H7 (cell line): ENCODE results near the gene IPO9. TPM values are rescaled to one million over a fixed set of nuclear protein-coding genes. Genes with fewer than 3 reads are reported as not detected.
"Not testable (repeated sequence)": the region's sequence is repeated elsewhere in the genome, so short reads cannot be mapped to it uniquely, and the experiment has no call there.

Source experiments
- DNase-seq: peaks from one replicate; pipeline ENCODE4 v3.0.0; 2012
- H3K27me3 ChIP-seq: 2 replicates; pipeline ENCODE4 v1.6.0; 2011; ENCODE audit warnings: mild to moderate bottlenecking, low read length; ENCODE audit not compliant: control insufficient read depth, insufficient read depth
- H3K36me3 ChIP-seq: replicated peaks from 2 replicates; pipeline ENCODE4 v1.5.1; 2011; ENCODE audit warnings: low read length; ENCODE audit not compliant: control insufficient read depth, insufficient read depth
- H3K4me3 ChIP-seq: 2 replicates; pipeline ENCODE4 v1.5.1; 2011; ENCODE audit warnings: low read depth, mild to moderate bottlenecking, control low read depth, low read length, moderate library complexity; ENCODE audit not compliant: insufficient read depth
- total RNA-seq: library from RNA; depleted of rRNA; stranded (reverse); fragments of >200 nt; shearing (Covaris generic); gene quantifications from 2 replicates; pipeline ENCODE4 v1.2.3, GENCODE V29; 2014

IPO9 gene
- total RNA-seq, 1 experiment from 2014 or later: 57.6 TPM

DNA sequence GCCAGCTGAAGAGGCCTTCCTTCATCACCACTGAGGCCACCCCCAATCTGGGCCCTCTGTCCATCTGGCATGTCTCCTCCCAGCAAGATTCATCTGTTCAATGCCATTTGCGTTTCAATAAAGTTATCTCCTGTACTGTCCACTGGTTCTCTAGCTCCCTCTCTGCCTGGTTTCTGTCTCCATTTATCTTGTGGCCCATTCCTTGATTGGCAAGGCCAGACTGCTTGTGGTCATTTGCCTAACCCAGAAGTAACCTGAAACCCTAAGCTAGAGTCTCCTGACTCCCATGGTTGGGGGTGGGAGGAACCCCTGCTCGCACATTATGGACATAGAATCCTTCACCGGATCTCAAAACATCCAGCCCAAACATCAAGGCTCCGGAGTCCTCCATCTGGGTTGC is 2.1 kb upstream of the IPO9 start:
- H3K4me3 ChIP-seq: no peak overlapping the region
- H3K27me3 ChIP-seq: no peaks in the 10 kb centered on the region
- DNase-seq: peak; percentile 56
- H3K36me3 ChIP-seq: no peaks in the 10 kb centered on the region

DNA sequence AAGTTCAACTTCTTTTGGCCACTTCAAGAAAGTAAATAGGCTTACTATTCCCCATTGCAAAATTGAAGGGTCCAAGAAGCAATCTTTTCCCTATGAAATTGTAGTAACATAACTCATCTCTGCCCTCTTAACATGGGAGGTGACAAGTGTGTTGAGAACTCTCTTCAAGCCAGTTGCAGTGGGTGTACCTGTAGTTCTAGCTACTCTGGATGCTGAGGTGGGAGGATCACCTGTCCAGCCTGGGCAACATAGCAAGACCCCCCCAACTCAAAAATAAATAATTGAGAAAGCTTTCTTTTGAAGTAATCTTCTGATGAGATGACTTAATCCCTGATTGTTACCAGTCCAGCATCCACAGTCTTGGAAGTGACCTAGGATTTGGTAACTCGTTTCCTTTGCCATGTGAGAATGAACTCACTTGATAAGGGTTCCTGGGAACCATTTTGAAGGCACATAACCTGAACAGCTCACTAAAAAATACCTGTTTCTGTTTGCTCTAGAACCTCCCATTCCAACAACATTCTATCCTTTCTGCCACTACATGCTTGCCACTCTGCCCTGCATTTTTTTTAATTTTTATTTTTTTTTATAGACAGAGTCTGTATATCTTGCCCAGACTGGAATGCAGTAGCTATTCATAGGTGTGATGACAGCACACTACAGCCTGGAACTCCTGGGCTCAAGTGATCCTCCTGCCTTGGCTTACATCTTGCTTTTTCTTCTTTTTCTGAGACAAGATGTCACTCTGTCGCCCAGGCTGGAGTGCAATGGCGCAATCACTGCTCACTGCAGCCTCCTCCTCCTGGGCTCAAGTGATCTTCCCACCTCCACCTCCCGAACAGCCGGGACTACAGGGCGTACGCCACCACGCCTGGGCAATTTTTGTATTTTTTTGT is 1.4 kb upstream of the IPO9 start:
- Histone ChIP-seq H3K4me3 (no peak overlapping the region), H3K36me3 (no peaks in the 10 kb centered on the region), H3K27me3 (no peaks in the 10 kb centered on the region)
- no peak for DNase-seq

DNA sequence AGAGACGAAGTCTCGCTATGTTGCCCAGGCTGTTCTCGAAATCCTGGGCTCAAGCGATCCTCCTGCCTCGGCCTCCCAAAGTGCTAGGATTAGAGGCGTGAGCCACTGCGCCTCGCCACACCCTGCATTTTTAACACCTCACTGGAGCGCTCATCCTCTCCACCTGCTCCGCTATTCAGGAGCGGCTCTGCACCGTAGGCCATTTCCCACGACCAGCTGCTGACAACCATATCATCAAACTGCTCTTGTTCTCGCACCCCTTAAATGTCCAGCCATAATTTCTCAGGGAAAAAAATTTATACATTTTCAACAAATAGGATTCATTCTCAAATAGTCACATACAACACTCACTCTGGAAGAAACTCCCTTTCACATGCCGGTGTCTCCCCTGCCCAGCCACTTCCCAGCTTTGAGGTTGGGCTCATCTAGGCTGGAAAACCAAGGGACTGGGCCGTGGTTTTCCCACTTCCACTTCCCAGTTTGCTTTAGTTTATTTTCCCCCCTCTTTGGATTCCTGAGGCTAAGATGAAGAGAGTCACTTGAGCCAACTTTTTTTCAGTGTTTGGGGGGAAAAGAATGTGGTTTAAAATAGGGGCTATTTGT is 639 bp upstream of the IPO9 start:
- no peak for DNase-seq
- Histone ChIP-seq H3K4me3 (no peak overlapping the region), H3K36me3 (no peaks in the 10 kb centered on the region), H3K27me3 (no peaks in the 10 kb centered on the region)

DNA sequence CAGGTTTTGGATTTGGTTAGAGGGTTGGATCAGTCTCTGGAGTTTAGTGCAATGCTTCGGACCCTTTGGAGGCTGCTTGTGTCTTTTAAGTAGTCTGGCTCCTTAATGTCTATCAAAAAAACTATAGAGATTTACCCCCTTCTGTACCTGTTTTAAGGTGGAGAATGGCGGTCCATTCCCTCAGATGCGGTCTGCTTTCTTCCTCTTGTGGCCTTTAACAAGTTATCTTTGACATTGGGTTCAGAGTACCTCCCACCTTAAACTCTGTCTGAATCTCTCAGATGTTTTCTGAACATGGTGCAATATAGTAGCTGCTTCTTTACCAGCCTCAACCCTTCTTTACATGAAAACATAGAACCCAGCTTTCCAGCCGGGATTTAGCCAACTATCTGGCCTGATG is 2.4 kb downstream of the IPO9 start:
- DNase-seq: no peak
- H3K36me3 ChIP-seq: no peaks in the 10 kb centered on the region
- H3K4me3 ChIP-seq: no peak overlapping the region
- H3K27me3 ChIP-seq: no peaks in the 10 kb centered on the region

DNA sequence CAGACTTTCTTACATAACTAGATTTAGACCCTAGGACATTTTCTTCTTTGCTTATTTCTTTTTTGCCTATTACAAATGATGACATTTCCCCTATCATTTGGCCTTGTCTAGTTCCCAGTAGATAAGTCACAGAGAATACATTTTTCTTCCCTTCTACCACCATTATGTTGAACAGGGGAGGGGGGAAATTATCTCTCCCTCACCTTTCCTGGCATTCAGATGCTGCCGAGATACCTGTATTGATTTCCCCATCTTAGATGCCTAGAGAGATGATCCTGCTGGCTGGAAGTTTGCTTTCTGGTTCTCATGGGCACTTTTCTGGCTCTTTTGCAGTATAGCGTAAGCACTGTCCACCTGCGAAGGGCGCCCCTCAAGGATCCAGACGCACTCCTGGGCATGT is 5.7 kb downstream of the IPO9 start:
- Histone ChIP-seq H3K27me3 (no peaks in the 10 kb centered on the region), H3K36me3 (no peaks in the 10 kb centered on the region), H3K4me3 (no peak overlapping the region)
- DNase-seq: no peak

DNA sequence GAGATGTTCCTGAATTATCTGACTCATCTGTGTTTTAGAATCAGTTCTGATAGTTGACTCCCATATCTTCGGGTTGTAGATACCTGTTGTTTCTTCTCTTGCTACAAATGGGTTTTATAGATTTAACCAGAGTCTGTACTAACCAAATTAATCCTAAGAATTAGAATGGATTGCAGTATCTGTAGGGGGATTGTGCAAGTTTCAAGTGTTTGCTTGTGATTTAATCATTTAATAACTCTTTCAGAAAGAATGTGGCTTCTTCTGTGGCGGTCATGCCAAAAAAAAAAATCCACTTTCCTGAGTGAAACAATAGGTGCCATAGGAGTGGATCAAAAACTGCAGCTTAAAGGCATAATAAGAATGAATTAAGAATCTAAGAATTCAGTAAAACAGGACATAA is 9.4 kb downstream of the IPO9 start:
- no peak for DNase-seq
- no peaks in the 10 kb centered on the region for H3K36me3 ChIP-seq
- no peaks in the 10 kb centered on the region for H3K27me3 ChIP-seq
- no peak overlapping the region for H3K4me3 ChIP-seq

DNA sequence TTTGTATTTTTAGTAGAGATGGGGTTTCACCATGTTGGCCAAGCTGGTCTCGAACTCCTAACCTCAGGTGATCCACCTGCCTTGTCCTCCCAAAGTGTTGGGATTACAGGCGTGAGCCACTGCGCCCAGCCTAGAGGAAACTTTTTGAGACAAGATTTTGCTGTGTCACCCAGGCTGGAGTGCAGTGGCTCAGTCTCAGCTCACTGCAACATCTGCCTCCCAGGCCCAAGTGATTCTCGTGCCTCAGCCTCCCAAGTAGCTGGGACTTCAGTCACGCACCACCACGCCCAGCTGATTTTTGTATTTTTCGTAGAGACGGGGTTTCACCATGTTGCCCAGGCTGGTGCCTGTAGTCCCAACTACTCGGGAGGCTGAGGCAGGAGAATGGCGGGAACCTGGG is 10.1 kb downstream of the IPO9 start:
- DNase-seq, H3K36me3 ChIP-seq, H3K4me3 ChIP-seq: not testable (repeated sequence)

DNA sequence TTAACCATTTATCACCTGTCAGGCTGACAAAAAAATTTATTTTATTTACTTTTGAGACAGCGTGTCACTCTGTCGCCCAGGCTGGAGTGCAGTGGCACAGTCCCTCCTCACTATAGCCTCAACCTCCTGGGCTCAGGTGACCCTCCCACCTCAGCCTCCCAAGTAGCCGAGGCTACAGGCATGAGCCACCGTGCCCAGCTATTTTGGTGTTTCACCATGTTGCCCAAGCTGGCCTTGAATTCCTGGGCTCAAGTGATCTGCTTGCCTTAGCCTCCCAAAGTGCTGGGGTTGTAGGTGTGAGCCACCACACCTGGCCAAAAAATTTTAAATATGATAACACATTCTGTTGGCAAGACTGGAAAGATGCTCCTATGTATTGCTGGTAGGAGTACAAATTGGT is 11.1 kb downstream of the IPO9 start:
- H3K4me3 ChIP-seq: no peak overlapping the region
- no peaks in the 10 kb centered on the region for H3K27me3 ChIP-seq
- no peak for DNase-seq
- no peaks in the 10 kb centered on the region for H3K36me3 ChIP-seq

More for the DNA sequence above, 10.1 kb downstream of the IPO9 start:
- not testable (repeated sequence) for H3K27me3 ChIP-seq

DNA sequence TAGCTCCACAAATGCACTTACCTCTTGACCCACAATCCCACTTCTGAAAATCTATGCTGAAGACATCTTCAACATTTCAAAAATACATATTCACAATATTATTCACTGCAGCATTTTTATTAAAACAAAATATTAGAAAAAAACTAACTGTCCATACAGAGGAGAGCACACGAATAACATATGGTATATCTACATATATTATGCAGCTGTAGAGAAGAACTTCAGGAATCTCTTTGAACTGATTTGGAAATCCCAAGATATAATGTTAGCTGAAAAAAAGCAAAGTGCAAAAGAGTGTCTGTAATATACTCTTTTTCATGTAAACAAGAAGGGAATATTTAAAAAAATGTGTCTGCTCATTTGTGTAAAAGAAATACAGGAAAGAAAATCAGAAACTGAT is 11.5 kb downstream of the IPO9 start:
- DNase-seq: no peak
- H3K27me3 ChIP-seq: no peaks in the 10 kb centered on the region
- no peaks in the 10 kb centered on the region for H3K36me3 ChIP-seq
- no peak overlapping the region for H3K4me3 ChIP-seq

DNA sequence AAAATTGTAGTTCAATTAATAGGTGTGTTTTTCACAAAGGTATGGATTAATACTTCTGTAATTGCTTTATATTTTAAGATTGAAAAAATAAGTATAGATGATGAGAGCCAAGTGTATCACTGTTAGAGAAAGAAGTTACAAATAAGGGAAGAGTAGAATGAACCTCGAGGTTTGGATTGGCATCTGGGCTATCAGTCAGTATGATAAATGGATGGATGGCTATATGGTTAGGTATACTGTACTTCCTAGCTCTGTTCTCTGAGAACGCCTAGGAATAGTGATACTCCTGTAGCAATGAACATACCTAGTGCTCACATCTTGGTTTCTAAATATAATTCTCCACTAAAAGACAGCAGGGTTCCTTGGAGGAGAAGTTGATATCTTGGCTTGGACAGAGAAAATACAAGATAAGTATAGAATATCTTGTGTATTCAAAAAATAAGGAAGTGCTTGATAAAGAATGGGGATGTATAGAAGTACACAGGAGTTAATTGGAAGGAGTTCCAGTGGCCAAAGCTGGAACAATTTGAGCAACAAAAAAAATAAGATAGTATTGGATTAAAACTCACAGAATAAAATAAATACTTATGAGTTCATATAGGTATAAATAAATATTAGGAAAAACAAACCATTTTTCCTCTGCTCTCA is 12.4 kb downstream of the IPO9 start:
- no peaks in the 10 kb centered on the region for H3K27me3 ChIP-seq
- H3K4me3 ChIP-seq: no peak overlapping the region
- no peak for DNase-seq
- no peaks in the 10 kb centered on the region for H3K36me3 ChIP-seq

DNA sequence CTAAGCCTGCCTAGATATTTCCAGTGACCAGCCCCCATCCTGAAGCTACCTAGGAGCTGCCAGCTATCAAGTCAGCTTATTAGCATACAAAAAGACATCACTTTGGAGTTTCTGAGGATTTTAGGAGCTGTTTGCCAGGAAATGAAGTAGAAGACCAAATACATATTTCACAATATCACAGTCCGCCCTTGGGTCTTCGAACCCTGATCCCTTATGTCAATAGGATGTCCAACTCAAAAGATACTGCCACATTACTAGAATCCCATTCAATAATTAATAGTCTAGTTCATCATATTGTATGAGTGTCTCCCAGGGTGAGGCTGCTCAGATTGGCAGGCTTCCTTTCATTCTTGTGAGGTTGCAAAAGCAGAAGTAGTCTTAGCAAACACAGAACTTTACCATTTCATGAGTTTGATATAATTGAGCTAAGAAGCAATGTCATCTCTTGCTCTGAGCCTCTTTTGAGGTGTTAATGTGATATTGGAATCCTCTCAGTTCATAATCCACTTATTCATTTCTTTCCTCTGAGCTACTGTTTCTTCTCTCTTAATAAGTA is 13.6 kb downstream of the IPO9 start:
- no peak for DNase-seq
- Histone ChIP-seq H3K27me3 (no peaks in the 10 kb centered on the region), H3K36me3 (peaks cover 3% of the 10 kb centered on the region), H3K4me3 (no peak overlapping the region)

DNA sequence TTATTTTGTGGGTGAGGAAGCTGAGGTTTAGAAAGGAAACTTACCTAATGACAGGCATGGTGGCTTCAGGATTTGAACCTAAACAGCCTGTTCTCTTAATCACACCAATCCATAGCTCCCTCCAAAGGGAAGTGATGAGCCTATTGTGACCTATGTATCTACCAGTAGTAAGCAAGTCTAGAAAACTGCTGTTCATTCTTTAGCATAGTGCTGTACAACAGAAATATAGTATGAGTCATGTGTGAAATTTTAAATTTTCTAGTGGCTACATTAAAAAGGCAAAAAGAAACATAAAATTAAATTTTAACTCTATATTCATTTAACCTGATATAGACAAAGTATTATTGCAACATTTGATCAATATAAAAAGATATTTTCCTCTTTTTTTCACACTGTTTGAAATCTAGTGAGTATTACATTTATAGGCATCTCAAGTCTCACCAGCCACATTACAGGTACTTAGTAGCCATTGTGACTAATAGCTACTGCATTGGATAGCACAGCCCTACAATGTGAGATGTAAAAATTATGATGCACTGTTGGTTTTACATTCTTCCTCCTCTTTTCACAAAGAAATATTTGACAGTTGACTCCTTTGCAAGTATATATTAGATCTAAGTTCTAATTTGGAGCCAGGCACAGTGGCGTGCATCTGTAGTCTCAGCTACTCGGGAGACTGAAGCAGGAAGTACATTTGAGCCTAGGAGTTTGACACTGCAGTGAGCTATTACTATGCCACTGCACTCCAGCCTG is 16.6 kb downstream of the IPO9 start:
- no peak overlapping the region for H3K4me3 ChIP-seq
- no peaks in the 10 kb centered on the region for H3K27me3 ChIP-seq
- H3K36me3 ChIP-seq: peaks cover 18% of the 10 kb centered on the region
- DNase-seq: no peak

DNA sequence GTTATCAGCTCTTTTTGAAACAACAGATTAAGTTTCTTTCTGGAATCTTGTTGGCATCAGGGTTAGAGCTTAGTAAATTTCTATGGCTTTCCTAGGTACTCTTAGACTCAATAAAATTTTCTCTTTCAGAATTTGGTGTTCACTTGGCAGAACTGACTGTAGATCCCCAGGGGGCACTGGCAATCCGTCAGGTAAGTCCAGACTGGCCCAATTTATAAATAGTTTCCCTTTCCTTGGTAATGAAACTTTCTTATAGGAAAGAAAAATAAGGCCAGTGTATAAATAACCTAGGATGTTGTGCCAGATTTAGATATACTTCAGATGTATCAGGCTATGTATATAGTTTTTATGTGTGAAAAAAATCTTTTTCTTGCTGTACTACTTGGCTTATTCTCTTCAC is 18.2 kb downstream of the IPO9 start:
- no peaks in the 10 kb centered on the region for H3K27me3 ChIP-seq
- H3K4me3 ChIP-seq: no peak overlapping the region
- DNase-seq: no peak
- H3K36me3 ChIP-seq: peaks cover 30% of the 10 kb centered on the region

DNA sequence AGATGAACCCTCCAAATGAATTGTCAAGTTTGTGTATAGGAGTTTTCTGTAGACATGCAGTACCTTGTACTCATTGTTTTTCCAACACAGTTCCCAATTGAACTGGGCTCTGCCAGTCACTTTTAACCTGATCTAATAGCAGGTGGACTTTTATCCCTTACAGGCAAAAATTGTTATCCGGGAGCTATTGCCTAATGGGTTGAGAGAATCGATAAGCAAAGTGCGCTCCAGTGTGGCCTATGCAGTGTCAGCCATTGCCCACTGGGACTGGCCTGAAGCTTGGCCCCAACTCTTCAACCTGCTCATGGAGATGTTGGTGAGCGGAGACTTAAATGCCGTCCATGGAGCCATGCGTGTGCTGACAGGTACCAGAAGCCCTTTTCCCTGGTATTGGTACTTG is 19.3 kb downstream of the IPO9 start:
- no peak for DNase-seq
- H3K36me3 ChIP-seq: peaks cover 40% of the 10 kb centered on the region

More for the DNA sequence above, 19.3 kb downstream of the IPO9 start:
- H3K4me3 ChIP-seq: no peak overlapping the region
- no peaks in the 10 kb centered on the region for H3K27me3 ChIP-seq
